NCI-H2227 (cell line): ENCODE data around the gene PREP.
"Not testable (repeated sequence)": the region's sequence is repeated elsewhere in the genome, so short reads cannot be mapped to it uniquely, and the experiment has no call there.

ENCODE experiments used
- DNase-seq: peaks from one replicate; lab custom pipeline; 2025; ENCODE audit not compliant: unreplicated experiment; lab: John Stamatoyannopoulos, UW

PREP gene

GRCh38 chr6:105402939-105403935 lies at the start of gene PREP:
Gene PREP (minus strand): TSS chr6:105403082. CDS start chr6:105402891, 191 bp downstream.
- DNase-seq, result peak; percentile 85

- DNase-seq, result no peak
Measured at GRCh38 chr6:105452376-105452775, 49.5 kb upstream of the PREP start.

GRCh38 chr6:105449756-105450390 lies 47.0 kb upstream of the PREP start:
- no peak for DNase-seq

GRCh38 chr6:105445481-105445880 lies 42.6 kb upstream of the PREP start:
- no peak for DNase-seq

- no peak for DNase-seq
Measured at GRCh38 chr6:105443941-105444340, 41.1 kb upstream of the PREP start.

GRCh38 chr6:105442369-105442768 lies 39.5 kb upstream of the PREP start:
- DNase-seq, result no peak

- no peak for DNase-seq
Measured at GRCh38 chr6:105437236-105437635, 34.4 kb upstream of the PREP start.

GRCh38 chr6:105433723-105434122 lies 30.8 kb upstream of the PREP start:
- DNase-seq, result no peak

- no peak for DNase-seq
Measured at GRCh38 chr6:105432797-105433196, 29.9 kb upstream of the PREP start.

- peak; percentile 31 for DNase-seq
Measured at GRCh38 chr6:105431226-105431625, 28.3 kb upstream of the PREP start.

GRCh38 chr6:105430685-105431084 lies 27.8 kb upstream of the PREP start:
- no peak for DNase-seq

- no peak for DNase-seq
Measured at GRCh38 chr6:105429676-105430075, 26.8 kb upstream of the PREP start.

- DNase-seq, result peak; percentile 22
Measured at GRCh38 chr6:105428342-105428957, 25.6 kb upstream of the PREP start.

- peak; percentile 51 for DNase-seq
Measured at GRCh38 chr6:105424175-105424783, 21.4 kb upstream of the PREP start.

GRCh38 chr6:105416971-105417370 lies 14.1 kb upstream of the PREP start:
- not testable (repeated sequence) for DNase-seq

GRCh38 chr6:105409734-105410133 lies 6.9 kb upstream of the PREP start:
- DNase-seq, result no peak

GRCh38 chr6:105402090-105402938 lies 568 bp downstream of the PREP start:
- DNase-seq, result peak; percentile 41

GRCh38 chr6:105401247-105402089 lies 1.4 kb downstream of the PREP start:
- DNase-seq, result no peak

- DNase-seq, result no peak
Measured at GRCh38 chr6:105400501-105400900, 2.4 kb downstream of the PREP start.
